GM19372 (cell line): ENCODE measurements around the gene CHAD.

Experiments used
- ATAC-seq: cut with Tn5 transposase; IDR thresholded peaks from one replicate; pipeline ENCODE4 v1.9.1; 2021; ENCODE audit warnings: mild to moderate bottlenecking, low read depth, moderate library complexity; ENCODE audit not compliant: unreplicated experiment

Gene CHAD

GRCh38 chr17:50468304-50469207 is at the start of gene CHAD:
TSS of gene CHAD (minus strand) at chr17:50468880. CDS start at chr17:50468813, 67 bp downstream.
- ATAC-seq = no peak

GRCh38 chr17:50517504-50518383 is 49.1 kb upstream of the CHAD start:
- no peak for ATAC-seq

- ATAC-seq = no peak
Observed at GRCh38 chr17:50517011-50517410, 48.3 kb upstream of the CHAD start.

- ATAC-seq = no peak
Observed at GRCh38 chr17:50514936-50515702, 46.4 kb upstream of the CHAD start.

GRCh38 chr17:50514388-50514787 is 45.7 kb upstream of the CHAD start:
- no peak for ATAC-seq

GRCh38 chr17:50513495-50513894 is 44.8 kb upstream of the CHAD start:
- ATAC-seq = no peak

- ATAC-seq = no peak
Observed at GRCh38 chr17:50511058-50511457, 42.4 kb upstream of the CHAD start.

GRCh38 chr17:50508573-50509460 is 40.1 kb upstream of the CHAD start:
- ATAC-seq = no peak

- no peak for ATAC-seq
Observed at GRCh38 chr17:50507871-50508572, 39.3 kb upstream of the CHAD start, which contains the start of gene MYCBPAP. TSS of gene MYCBPAP (plus strand) at chr17:50508439. CDS start at chr17:50508675, 236 bp downstream.

- ATAC-seq = no peak
Observed at GRCh38 chr17:50506298-50506697, 37.6 kb upstream of the CHAD start.

- ATAC-seq = no peak
Observed at GRCh38 chr17:50505591-50506130, 37.0 kb upstream of the CHAD start.

GRCh38 chr17:50502301-50502990 is 33.8 kb upstream of the CHAD start:
- no peak for ATAC-seq

- ATAC-seq = no peak
Observed at GRCh38 chr17:50501054-50501453, 32.4 kb upstream of the CHAD start.

GRCh38 chr17:50499721-50500120 is 31.0 kb upstream of the CHAD start:
- no peak for ATAC-seq

- no peak for ATAC-seq
Observed at GRCh38 chr17:50499270-50499669, 30.6 kb upstream of the CHAD start.

GRCh38 chr17:50498021-50498874 is 29.6 kb upstream of the CHAD start:
- no peak for ATAC-seq

GRCh38 chr17:50495918-50496317 is 27.2 kb upstream of the CHAD start:
- ATAC-seq = no peak
